ENCODE measurements around the gene ST6GALNAC6.

Gene ST6GALNAC6

GRCh38 chr9:127873223-127873691, 26.1 kb downstream of the ST6GALNAC6 start:
- Histone ChIP-seq H3K79me1 (ENCODE audit: low read length) (peaks cover 25% of the 10 kb centered on the region), H3K9ac (ENCODE audit: low read length) (no peak overlapping the region), H2BK12ac (ENCODE audit: low read length) (no peak overlapping the region), H2BK5ac (ENCODE audit: low read depth, low read length, poor library complexity) (no peak overlapping the region), H3K4ac (ENCODE audit: low read depth, low read length) (no peak overlapping the region), H4K8ac (ENCODE audit: low read depth, low read length) (no peak overlapping the region), H4K91ac (ENCODE audit: low read depth, low read length) (no peak overlapping the region), H2AFZ (ENCODE audit: insufficient read depth, low read length, poor library complexity) (no peak overlapping the region), H3K36me3 (ENCODE audit: control insufficient read depth in 1 of 2, insufficient read depth in 2 of 2, low read length in 2 of 2) (peaks cover 9 to 11% of the 10 kb centered on the region in 2 experiments), H3K4me2 (ENCODE audit: low read length) (no peak overlapping the region), H2BK120ac (ENCODE audit: insufficient read depth, low read length, poor library complexity) (no peak overlapping the region), H3K4me1 (ENCODE audit: control insufficient read depth in 1 of 2, insufficient read depth in 2 of 2, low read length in 2 of 2) (peaks cover 33% of the 10 kb centered on the region in 2 experiments), H3K27ac (ENCODE audit: low read depth, low read length) (no peak overlapping the region), H3K4me3 (ENCODE audit: low read depth, low read length) (no peak overlapping the region), H2AK5ac (ENCODE audit: low read length) (no peak overlapping the region), H3K9me3 (ENCODE audit: insufficient read depth, low read depth, low read length) (peaks cover 2% of the 10 kb centered on the region), H3K79me2 (ENCODE audit: control insufficient read depth, insufficient read depth, low read length, poor library complexity) (peaks cover 7% of the 10 kb centered on the region), H3K23ac (ENCODE audit: low read length) (no peak overlapping the region), H3K14ac (ENCODE audit: low read length) (no peak overlapping the region), H3K18ac (ENCODE audit: low read length) (no peak overlapping the region), H3K27me3 (ENCODE audit: insufficient read depth, low read length) (no peaks in the 10 kb centered on the region), H4K12ac (ENCODE audit: low read depth, low read length) (no peak overlapping the region)
- DNase-seq = no peak
- no CpG with 5 or more reads among the region's 19 CpGs for WGBS (ENCODE audit: extremely low coverage, insufficient coverage, insufficient read length)

- no peak overlapping the region for H3K18ac ChIP-seq (ENCODE audit: low read length)
- no peak overlapping the region for H2BK5ac ChIP-seq (ENCODE audit: low read depth, low read length, poor library complexity)
- no peak overlapping the region for H3K23ac ChIP-seq (ENCODE audit: low read length)
- WGBS (ENCODE audit: extremely low coverage, insufficient coverage, insufficient read length) = no CpG with 5 or more reads among the region's 20 CpGs
- H3K9me3 ChIP-seq (ENCODE audit: insufficient read depth, low read depth, low read length) = peaks cover 2% of the 10 kb centered on the region
- no peak overlapping the region for H3K27ac ChIP-seq (ENCODE audit: low read depth, low read length)
- H3K36me3 ChIP-seq (ENCODE audit: control insufficient read depth in 1 of 2, insufficient read depth in 2 of 2, low read length in 2 of 2) = peaks cover 9 to 11% of the 10 kb centered on the region in 2 experiments
- no peak overlapping the region for H4K12ac ChIP-seq (ENCODE audit: low read depth, low read length)
- H3K9ac ChIP-seq (ENCODE audit: low read length) = no peak overlapping the region
- H2AK5ac ChIP-seq (ENCODE audit: low read length) = no peak overlapping the region
- no peak for DNase-seq
- H4K91ac ChIP-seq (ENCODE audit: low read depth, low read length) = peak overlapping the region; percentile 21
- no peak overlapping the region for H2BK12ac ChIP-seq (ENCODE audit: low read length)
- no peak overlapping the region for H3K4me3 ChIP-seq (ENCODE audit: low read depth, low read length)
- H3K27me3 ChIP-seq (ENCODE audit: insufficient read depth, low read length) = no peaks in the 10 kb centered on the region
- H3K79me2 ChIP-seq (ENCODE audit: control insufficient read depth, insufficient read depth, low read length, poor library complexity) = peaks cover 5% of the 10 kb centered on the region
- no peak overlapping the region for H3K4me2 ChIP-seq (ENCODE audit: low read length)
- H3K4ac ChIP-seq (ENCODE audit: low read depth, low read length) = no peak overlapping the region
- H3K4me1 ChIP-seq (ENCODE audit: control insufficient read depth in 1 of 2, insufficient read depth in 2 of 2, low read length in 2 of 2) = peaks cover 34 to 35% of the 10 kb centered on the region in 2 experiments
- H2AFZ ChIP-seq (ENCODE audit: insufficient read depth, low read length, poor library complexity) = no peak overlapping the region
- peaks cover 26% of the 10 kb centered on the region for H3K79me1 ChIP-seq (ENCODE audit: low read length)
- H3K14ac ChIP-seq (ENCODE audit: low read length) = no peak overlapping the region
- no peak overlapping the region for H4K8ac ChIP-seq (ENCODE audit: low read depth, low read length)
- no peak overlapping the region for H2BK120ac ChIP-seq (ENCODE audit: insufficient read depth, low read length, poor library complexity)
Measured at GRCh38 chr9:127872369-127873222, 26.8 kb downstream of the ST6GALNAC6 start.

- no peak overlapping the region for H3K4me2 ChIP-seq (ENCODE audit: low read length)
- no peaks in the 10 kb centered on the region for H3K27me3 ChIP-seq (ENCODE audit: insufficient read depth, low read length)
- H3K23ac ChIP-seq (ENCODE audit: low read length) = no peak overlapping the region
- H3K18ac ChIP-seq (ENCODE audit: low read length) = no peak overlapping the region
- no peak for DNase-seq
- H2BK5ac ChIP-seq (ENCODE audit: low read depth, low read length, poor library complexity) = no peak overlapping the region
- H3K4me3 ChIP-seq (ENCODE audit: low read depth, low read length) = no peak overlapping the region
- H4K8ac ChIP-seq (ENCODE audit: low read depth, low read length) = no peak overlapping the region
- no peak overlapping the region for H3K27ac ChIP-seq (ENCODE audit: low read depth, low read length)
- peaks cover 24% of the 10 kb centered on the region for H3K79me1 ChIP-seq (ENCODE audit: low read length)
- no CpG with 5 or more reads among the region's 9 CpGs for WGBS (ENCODE audit: extremely low coverage, insufficient coverage, insufficient read length)
- H4K12ac ChIP-seq (ENCODE audit: low read depth, low read length) = no peak overlapping the region
- H3K14ac ChIP-seq (ENCODE audit: low read length) = no peak overlapping the region
- no peak overlapping the region for H2BK12ac ChIP-seq (ENCODE audit: low read length)
- no peak overlapping the region for H3K4ac ChIP-seq (ENCODE audit: low read depth, low read length)
- peaks cover 9 to 14% of the 10 kb centered on the region in 2 experiments for H3K36me3 ChIP-seq (ENCODE audit: control insufficient read depth in 1 of 2, insufficient read depth in 2 of 2, low read length in 2 of 2)
- H3K4me1 ChIP-seq (ENCODE audit: control insufficient read depth in 1 of 2, insufficient read depth in 2 of 2, low read length in 2 of 2) = peaks cover 33 to 34% of the 10 kb centered on the region in 2 experiments
- H3K9ac ChIP-seq (ENCODE audit: low read length) = no peak overlapping the region
- H2AFZ ChIP-seq (ENCODE audit: insufficient read depth, low read length, poor library complexity) = no peak overlapping the region
- no peak overlapping the region for H4K91ac ChIP-seq (ENCODE audit: low read depth, low read length)
- H2BK120ac ChIP-seq (ENCODE audit: insufficient read depth, low read length, poor library complexity) = no peak overlapping the region
- no peak overlapping the region for H2AK5ac ChIP-seq (ENCODE audit: low read length)
- peaks cover 2% of the 10 kb centered on the region for H3K9me3 ChIP-seq (ENCODE audit: insufficient read depth, low read depth, low read length)
- H3K79me2 ChIP-seq (ENCODE audit: control insufficient read depth, insufficient read depth, low read length, poor library complexity) = no peaks in the 10 kb centered on the region
Measured at GRCh38 chr9:127871531-127871930, 27.9 kb downstream of the ST6GALNAC6 start.

- DNase-seq = no peak
- no CpG with 5 or more reads among the region's 12 CpGs for WGBS (ENCODE audit: extremely low coverage, insufficient coverage, insufficient read length)
- no peak overlapping the region for H4K91ac ChIP-seq (ENCODE audit: low read depth, low read length)
- no peak overlapping the region for H3K4me3 ChIP-seq (ENCODE audit: low read depth, low read length)
- peaks cover 24% of the 10 kb centered on the region for H3K79me1 ChIP-seq (ENCODE audit: low read length)
- H3K4ac ChIP-seq (ENCODE audit: low read depth, low read length) = no peak overlapping the region
- H3K36me3 ChIP-seq (ENCODE audit: control insufficient read depth in 1 of 2, insufficient read depth in 2 of 2, low read length in 2 of 2) = peaks cover 11 to 14% of the 10 kb centered on the region in 2 experiments
- H4K8ac ChIP-seq (ENCODE audit: low read depth, low read length) = no peak overlapping the region
- no peak overlapping the region for H3K23ac ChIP-seq (ENCODE audit: low read length)
- H3K27me3 ChIP-seq (ENCODE audit: insufficient read depth, low read length) = no peaks in the 10 kb centered on the region
- H3K9ac ChIP-seq (ENCODE audit: low read length) = no peak overlapping the region
- H2BK120ac ChIP-seq (ENCODE audit: insufficient read depth, low read length, poor library complexity) = no peak overlapping the region
- no peak overlapping the region for H3K27ac ChIP-seq (ENCODE audit: low read depth, low read length)
- no peak overlapping the region for H2AK5ac ChIP-seq (ENCODE audit: low read length)
- H2AFZ ChIP-seq (ENCODE audit: insufficient read depth, low read length, poor library complexity) = no peak overlapping the region
- H3K14ac ChIP-seq (ENCODE audit: low read length) = no peak overlapping the region
- H3K4me2 ChIP-seq (ENCODE audit: low read length) = no peak overlapping the region
- no peak overlapping the region for H4K12ac ChIP-seq (ENCODE audit: low read depth, low read length)
- no peak overlapping the region for H2BK5ac ChIP-seq (ENCODE audit: low read depth, low read length, poor library complexity)
- H3K18ac ChIP-seq (ENCODE audit: low read length) = no peak overlapping the region
- H3K4me1 ChIP-seq (ENCODE audit: control insufficient read depth in 1 of 2, insufficient read depth in 2 of 2, low read length in 2 of 2) = peaks cover 28 to 29% of the 10 kb centered on the region in 2 experiments
- H2BK12ac ChIP-seq (ENCODE audit: low read length) = no peak overlapping the region
- no peaks in the 10 kb centered on the region for H3K79me2 ChIP-seq (ENCODE audit: control insufficient read depth, insufficient read depth, low read length, poor library complexity)
- peaks cover 2% of the 10 kb centered on the region for H3K9me3 ChIP-seq (ENCODE audit: insufficient read depth, low read depth, low read length)
Measured at GRCh38 chr9:127870887-127871286, 28.5 kb downstream of the ST6GALNAC6 start.
